ENCODE data around the gene KLRC3.
A peak's percentile ranks its signal among the peaks of the same experiment; 100 is the strongest.

Gene KLRC3

DNA sequence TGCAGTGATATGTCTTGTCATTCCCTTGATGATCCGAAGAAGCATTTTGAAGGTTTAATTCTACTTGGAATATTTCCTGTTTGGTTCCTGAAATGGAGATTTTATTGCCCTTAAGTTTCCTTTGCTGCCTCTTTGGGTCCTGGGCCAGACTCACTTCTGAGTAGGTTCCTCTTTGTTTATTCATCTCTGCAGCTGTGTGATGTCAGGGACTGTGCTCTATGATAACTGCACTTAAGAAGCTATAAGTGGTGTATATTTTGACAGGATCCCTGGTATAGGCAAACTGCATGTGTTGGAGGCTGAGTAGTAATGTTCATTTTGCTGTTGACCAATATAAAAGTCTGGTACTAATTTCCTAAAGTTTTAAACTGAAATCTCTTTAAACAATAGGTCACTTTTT is 11.0 kb downstream of the KLRC3 start, which contains the start of gene KLRC4:
KLRC4 (minus strand) TSS at position 366 of the 400 bp plus-strand sequence; CDS start at position 184, 182 bp downstream.
- Histone ChIP-seq H3K79me2 (ENCODE audit: control insufficient read depth, insufficient read depth, low read length) (no peaks in the 10 kb centered on the region), H3K4me2 (ENCODE audit: low read length) (no peak within 1 kb of the TSS), H3K27ac (ENCODE audit: low read depth, low read length) (no peak within 1 kb of the TSS), H2BK120ac (ENCODE audit: low read depth, low read length) (no peak within 1 kb of the TSS), H3K36me3 (ENCODE audit: control insufficient read depth, insufficient read depth, low read length) (no peaks in the 10 kb centered on the region), H3K27me3 (ENCODE audit: insufficient read depth, low read length, poor library complexity) (no peaks in the 10 kb centered on the region), H3K23ac (ENCODE audit: low read length) (no peak within 1 kb of the TSS), H2BK5ac (ENCODE audit: low read length) (no peak within 1 kb of the TSS), H4K8ac (ENCODE audit: low read depth, low read length) (no peak within 1 kb of the TSS), H2AK5ac (ENCODE audit: low read length) (no peak within 1 kb of the TSS), H4K5ac (ENCODE audit: low read length) (no peak within 1 kb of the TSS), H3K4me1 (ENCODE audit: control insufficient read depth, low read depth, low read length) (no peaks in the 10 kb centered on the region), H3K4me3 (ENCODE audit: low read length) (no peak within 1 kb of the TSS), H3K9ac (ENCODE audit: low read length) (no peak within 1 kb of the TSS), H3K56ac (ENCODE audit: low read length) (no peak within 1 kb of the TSS), H3K4ac (ENCODE audit: low read depth, low read length) (no peak within 1 kb of the TSS), H2BK15ac (replicated peaks; ENCODE audit: low read depth) (no peak within 1 kb of the TSS), H3K18ac (ENCODE audit: low read length) (no peak within 1 kb of the TSS), H3K79me1 (ENCODE audit: low read length) (no peaks in the 10 kb centered on the region)
- no peak for DNase-seq
- WGBS (ENCODE audit: extremely low coverage, insufficient coverage, low lambda C conversion rate): no CpG with 5 or more reads among the region's 1 CpG

GRCh38 chr12:10408842-10409241 is 11.6 kb downstream of the KLRC3 start:
- no peaks in the 10 kb centered on the region for H3K27me3 ChIP-seq (ENCODE audit: insufficient read depth, low read length, poor library complexity)
- H3K36me3 ChIP-seq (ENCODE audit: control insufficient read depth, insufficient read depth, low read length): no peaks in the 10 kb centered on the region
- H3K4me2 ChIP-seq (ENCODE audit: low read length): no peak overlapping the region
- H3K79me1 ChIP-seq (ENCODE audit: low read length): no peaks in the 10 kb centered on the region
- H3K56ac ChIP-seq (ENCODE audit: low read length): no peak overlapping the region
- no peak overlapping the region for H2BK15ac ChIP-seq (replicated peaks; ENCODE audit: low read depth)
- H2BK120ac ChIP-seq (ENCODE audit: low read depth, low read length): no peak overlapping the region
- H3K18ac ChIP-seq (ENCODE audit: low read length): no peak overlapping the region
- DNase-seq: no peak
- H3K23ac ChIP-seq (ENCODE audit: low read length): no peak overlapping the region
- H3K79me2 ChIP-seq (ENCODE audit: control insufficient read depth, insufficient read depth, low read length): no peaks in the 10 kb centered on the region
- H4K8ac ChIP-seq (ENCODE audit: low read depth, low read length): no peak overlapping the region
- WGBS (ENCODE audit: extremely low coverage, insufficient coverage, low lambda C conversion rate): no CpG with 5 or more reads among the region's 3 CpGs
- H2AK5ac ChIP-seq (ENCODE audit: low read length): no peak overlapping the region
- H3K4me1 ChIP-seq (ENCODE audit: control insufficient read depth, low read depth, low read length): no peaks in the 10 kb centered on the region
- no peak overlapping the region for H2BK5ac ChIP-seq (ENCODE audit: low read length)
- H3K4me3 ChIP-seq (ENCODE audit: low read length): no peak overlapping the region
- no peak overlapping the region for H3K4ac ChIP-seq (ENCODE audit: low read depth, low read length)
- H3K27ac ChIP-seq (ENCODE audit: low read depth, low read length): no peak overlapping the region
- no peak overlapping the region for H4K5ac ChIP-seq (ENCODE audit: low read length)
- no peak overlapping the region for H3K9ac ChIP-seq (ENCODE audit: low read length)

- no peak overlapping the region for H3K4me2 ChIP-seq (ENCODE audit: low read length)
- WGBS (ENCODE audit: extremely low coverage, insufficient coverage, low lambda C conversion rate): no CpG with 5 or more reads among the region's 4 CpGs
- no peaks in the 10 kb centered on the region for H3K79me2 ChIP-seq (ENCODE audit: control insufficient read depth, insufficient read depth, low read length)
- H4K8ac ChIP-seq (ENCODE audit: low read depth, low read length): no peak overlapping the region
- no peak overlapping the region for H3K9ac ChIP-seq (ENCODE audit: low read length)
- no peak overlapping the region for H2BK15ac ChIP-seq (replicated peaks; ENCODE audit: low read depth)
- peak overlapping the region; percentile 18 for H2AK5ac ChIP-seq (ENCODE audit: low read length)
- no peaks in the 10 kb centered on the region for H3K4me1 ChIP-seq (ENCODE audit: control insufficient read depth, low read depth, low read length)
- no peak overlapping the region for H3K18ac ChIP-seq (ENCODE audit: low read length)
- H3K4ac ChIP-seq (ENCODE audit: low read depth, low read length): no peak overlapping the region
- H3K4me3 ChIP-seq (ENCODE audit: low read length): no peak overlapping the region
- no peaks in the 10 kb centered on the region for H3K79me1 ChIP-seq (ENCODE audit: low read length)
- H3K27me3 ChIP-seq (ENCODE audit: insufficient read depth, low read length, poor library complexity): no peaks in the 10 kb centered on the region
- H4K5ac ChIP-seq (ENCODE audit: low read length): no peak overlapping the region
- H2BK120ac ChIP-seq (ENCODE audit: low read depth, low read length): no peak overlapping the region
- no peak overlapping the region for H3K27ac ChIP-seq (ENCODE audit: low read depth, low read length)
- no peak overlapping the region for H2BK5ac ChIP-seq (ENCODE audit: low read length)
- DNase-seq: no peak
- H3K36me3 ChIP-seq (ENCODE audit: control insufficient read depth, insufficient read depth, low read length): no peaks in the 10 kb centered on the region
- H3K56ac ChIP-seq (ENCODE audit: low read length): no peak overlapping the region
- H3K23ac ChIP-seq (ENCODE audit: low read length): no peak overlapping the region
Measured at GRCh38 chr12:10406725-10407124, 13.7 kb downstream of the KLRC3 start.

DNA sequence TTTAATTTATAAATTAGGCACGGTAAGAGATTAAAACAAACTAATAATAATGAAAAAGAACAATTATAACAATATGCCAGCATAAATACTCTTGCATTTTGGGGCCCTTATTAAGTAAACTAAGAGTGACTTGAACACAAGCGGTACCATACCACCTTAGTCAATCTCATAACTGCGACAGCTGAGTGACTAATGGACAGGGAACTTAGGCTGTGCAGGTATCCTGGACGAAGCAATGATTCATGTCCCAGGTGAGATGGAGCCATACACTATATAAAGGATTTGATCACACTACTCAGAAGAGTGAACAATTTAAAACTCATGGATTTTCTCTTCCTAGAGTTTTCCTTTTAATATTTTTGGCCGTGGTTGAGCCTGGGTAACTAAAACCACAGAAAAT is 15.1 kb downstream of the KLRC3 start:
- H3K79me1 ChIP-seq (ENCODE audit: low read length): no peaks in the 10 kb centered on the region
- no peaks in the 10 kb centered on the region for H3K4me1 ChIP-seq (ENCODE audit: control insufficient read depth, low read depth, low read length)
- H4K5ac ChIP-seq (ENCODE audit: low read length): no peak overlapping the region
- H2BK120ac ChIP-seq (ENCODE audit: low read depth, low read length): no peak overlapping the region
- no CpG with 5 or more reads among the region's 5 CpGs for WGBS (ENCODE audit: extremely low coverage, insufficient coverage, low lambda C conversion rate)
- no peak overlapping the region for H4K8ac ChIP-seq (ENCODE audit: low read depth, low read length)
- H2BK5ac ChIP-seq (ENCODE audit: low read length): no peak overlapping the region
- DNase-seq: no peak
- no peak overlapping the region for H3K27ac ChIP-seq (ENCODE audit: low read depth, low read length)
- H3K23ac ChIP-seq (ENCODE audit: low read length): no peak overlapping the region
- no peak overlapping the region for H2AK5ac ChIP-seq (ENCODE audit: low read length)
- H3K4me3 ChIP-seq (ENCODE audit: low read length): no peak overlapping the region
- no peaks in the 10 kb centered on the region for H3K36me3 ChIP-seq (ENCODE audit: control insufficient read depth, insufficient read depth, low read length)
- no peak overlapping the region for H2BK15ac ChIP-seq (replicated peaks; ENCODE audit: low read depth)
- no peak overlapping the region for H3K4me2 ChIP-seq (ENCODE audit: low read length)
- no peaks in the 10 kb centered on the region for H3K79me2 ChIP-seq (ENCODE audit: control insufficient read depth, insufficient read depth, low read length)
- H3K18ac ChIP-seq (ENCODE audit: low read length): no peak overlapping the region
- H3K4ac ChIP-seq (ENCODE audit: low read depth, low read length): no peak overlapping the region
- no peak overlapping the region for H3K56ac ChIP-seq (ENCODE audit: low read length)
- H3K9ac ChIP-seq (ENCODE audit: low read length): no peak overlapping the region
- H3K27me3 ChIP-seq (ENCODE audit: insufficient read depth, low read length, poor library complexity): no peaks in the 10 kb centered on the region

DNA sequence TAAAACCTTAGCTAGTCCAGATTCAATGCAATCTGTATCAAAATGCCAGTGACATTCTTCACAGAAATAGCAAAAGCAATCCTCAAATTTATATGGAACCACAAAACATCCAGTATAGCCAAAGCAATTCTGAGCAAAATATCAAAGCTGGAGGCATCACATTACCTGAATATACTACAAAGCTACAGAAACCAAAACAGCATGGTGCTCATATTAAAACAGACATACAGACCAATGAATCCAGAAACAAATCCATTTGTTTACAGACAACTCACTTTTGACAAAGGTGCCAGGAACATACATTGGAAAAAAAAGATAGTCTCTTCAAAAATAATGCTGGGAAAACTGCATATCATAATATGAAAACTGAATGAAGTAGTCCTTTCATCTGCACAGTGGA is 15.6 kb downstream of the KLRC3 start:
- Histone ChIP-seq H2BK120ac (ENCODE audit: low read depth, low read length) (no peak overlapping the region), H3K56ac (ENCODE audit: low read length) (no peak overlapping the region), H3K18ac (ENCODE audit: low read length) (no peak overlapping the region), H3K79me1 (ENCODE audit: low read length) (no peaks in the 10 kb centered on the region), H2AK5ac (ENCODE audit: low read length) (no peak overlapping the region), H3K79me2 (ENCODE audit: control insufficient read depth, insufficient read depth, low read length) (no peaks in the 10 kb centered on the region), H3K4me2 (ENCODE audit: low read length) (no peak overlapping the region), H3K27me3 (ENCODE audit: insufficient read depth, low read length, poor library complexity) (no peaks in the 10 kb centered on the region), H4K5ac (ENCODE audit: low read length) (no peak overlapping the region), H3K27ac (ENCODE audit: low read depth, low read length) (no peak overlapping the region), H3K23ac (ENCODE audit: low read length) (no peak overlapping the region), H3K9ac (ENCODE audit: low read length) (no peak overlapping the region), H3K4me1 (ENCODE audit: control insufficient read depth, low read depth, low read length) (no peaks in the 10 kb centered on the region), H3K36me3 (ENCODE audit: control insufficient read depth, insufficient read depth, low read length) (no peaks in the 10 kb centered on the region), H4K8ac (ENCODE audit: low read depth, low read length) (no peak overlapping the region), H3K4ac (ENCODE audit: low read depth, low read length) (no peak overlapping the region), H2BK5ac (ENCODE audit: low read length) (no peak overlapping the region), H2BK15ac (replicated peaks; ENCODE audit: low read depth) (no peak overlapping the region), H3K4me3 (ENCODE audit: low read length) (no peak overlapping the region)
- no peak for DNase-seq

DNA sequence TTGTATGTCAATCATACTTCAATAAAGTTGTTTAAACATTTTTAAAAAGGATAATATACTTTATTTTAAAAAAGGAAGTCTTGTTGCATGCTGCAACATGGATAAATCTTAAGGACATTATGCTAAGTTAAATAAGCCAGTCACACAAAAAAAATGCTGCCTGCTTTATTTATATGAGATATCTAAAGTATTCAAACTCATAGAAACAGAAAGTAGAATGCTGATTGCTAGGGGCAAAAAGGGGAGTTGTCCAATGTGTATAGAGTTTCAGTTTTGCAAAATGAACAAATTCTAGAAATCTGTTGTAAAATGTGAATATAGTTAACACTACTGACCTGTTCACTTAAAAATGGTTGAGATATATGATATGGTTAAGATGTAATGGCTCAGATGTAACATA is 19.6 kb downstream of the KLRC3 start:
- DNase-seq: no peak
- H3K79me1 ChIP-seq (ENCODE audit: low read length): no peaks in the 10 kb centered on the region

More for the DNA sequence above, 19.6 kb downstream of the KLRC3 start:
- no peak overlapping the region for H3K27ac ChIP-seq (ENCODE audit: low read depth, low read length)
- H3K23ac ChIP-seq (ENCODE audit: low read length): no peak overlapping the region
- no peak overlapping the region for H2BK5ac ChIP-seq (ENCODE audit: low read length)
- no peak overlapping the region for H2AK5ac ChIP-seq (ENCODE audit: low read length)
- H2BK15ac ChIP-seq (replicated peaks; ENCODE audit: low read depth): no peak overlapping the region
- no peak overlapping the region for H2BK120ac ChIP-seq (ENCODE audit: low read depth, low read length)
- no peak overlapping the region for H3K4ac ChIP-seq (ENCODE audit: low read depth, low read length)
- no peak overlapping the region for H4K5ac ChIP-seq (ENCODE audit: low read length)
- H3K56ac ChIP-seq (ENCODE audit: low read length): no peak overlapping the region
- H3K36me3 ChIP-seq (ENCODE audit: control insufficient read depth, insufficient read depth, low read length): no peaks in the 10 kb centered on the region
- no peak overlapping the region for H3K4me2 ChIP-seq (ENCODE audit: low read length)
- H3K18ac ChIP-seq (ENCODE audit: low read length): no peak overlapping the region
- H3K4me3 ChIP-seq (ENCODE audit: low read length): no peak overlapping the region
- H3K4me1 ChIP-seq (ENCODE audit: control insufficient read depth, low read depth, low read length): no peaks in the 10 kb centered on the region
- no peaks in the 10 kb centered on the region for H3K79me2 ChIP-seq (ENCODE audit: control insufficient read depth, insufficient read depth, low read length)
- no peak overlapping the region for H4K8ac ChIP-seq (ENCODE audit: low read depth, low read length)
- no peaks in the 10 kb centered on the region for H3K27me3 ChIP-seq (ENCODE audit: insufficient read depth, low read length, poor library complexity)
- H3K9ac ChIP-seq (ENCODE audit: low read length): no peak overlapping the region
